Right renal cortex interstitium (tissue), 3 donors: ENCODE results near the gene DCAF4. TPM values are rescaled to one million over a fixed set of nuclear protein-coding genes. Genes with fewer than 3 reads are reported as not detected.
"Not testable (repeated sequence)": the region's sequence is repeated elsewhere in the genome, so short reads cannot be mapped to it uniquely, and the experiment has no call there.

Experiments used
- DNase-seq, 3 donors: peaks; one replicate each; pipeline ENCODE4 v3.0.0-alpha.2; 2013; ENCODE audit warnings: low read depth in 3 of 3, low spot score in 2 of 3
- polyA plus RNA-seq, 3 donors: library from polyadenylated mRNA; unstranded; fragments of 120-200 nt; gene quantifications; one replicate each; pipeline ENCODE4 v1.2.1, GENCODE V29; 2013; ENCODE audit not compliant: insufficient read length in 3 of 3

The DCAF4 gene
- polyA plus RNA-seq, 3 donors: 14.5 to 17.7 (median 16.9) TPM

DNA sequence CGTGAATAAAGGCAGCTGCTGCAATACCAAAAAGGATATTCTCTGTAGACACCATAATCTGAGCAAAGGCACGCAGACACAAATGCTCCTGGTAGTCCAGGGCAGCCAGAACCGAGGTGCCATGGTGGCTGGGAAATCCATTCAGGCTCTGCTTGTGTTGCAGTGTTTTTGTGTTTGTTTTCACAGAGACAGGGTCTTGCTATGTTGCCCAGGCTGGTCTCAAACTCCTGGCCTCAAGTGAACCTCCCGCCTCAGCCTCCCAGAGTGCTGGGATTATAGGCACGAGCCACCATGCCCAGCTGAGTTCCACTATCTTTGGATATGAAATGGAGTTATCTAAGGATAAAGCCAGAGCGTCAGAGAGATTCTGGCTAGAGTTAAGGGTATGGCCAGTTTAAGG lies 39.8 kb downstream of the DCAF4 start:
- DNase-seq: no peak

GRCh38 chr14:72968316-72968715 lies 42.1 kb downstream of the DCAF4 start:
- no peak for DNase-seq

DNA sequence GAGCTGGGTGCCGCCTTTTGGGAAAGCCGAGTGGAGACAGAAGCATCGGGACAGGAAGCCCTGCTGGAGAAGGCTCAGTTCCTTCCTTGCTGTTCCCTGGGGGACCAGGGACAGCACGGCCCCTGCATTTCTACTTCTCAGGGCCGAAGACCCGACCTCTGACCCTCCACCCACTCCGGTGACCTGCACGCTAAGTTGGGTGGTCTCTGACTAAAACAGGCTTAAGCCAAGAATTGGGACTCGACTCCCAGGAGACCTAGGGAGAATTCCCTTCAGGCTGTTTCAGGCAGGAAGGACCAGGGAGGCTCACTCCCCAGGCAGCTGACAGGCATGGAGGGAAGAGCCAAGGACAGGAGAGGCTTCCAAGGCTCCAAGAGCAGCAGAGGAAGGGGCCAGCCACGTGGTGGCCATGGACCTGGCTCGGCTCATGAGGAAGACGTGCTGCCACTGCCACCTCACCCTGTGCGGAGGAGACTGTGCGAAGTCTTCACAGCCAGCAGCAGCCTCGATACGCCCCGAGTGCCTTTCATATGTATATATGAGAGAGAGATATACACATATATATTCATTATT lies 43.9 kb downstream of the DCAF4 start:
- no peak for DNase-seq

GRCh38 chr14:72970824-72971434 lies 44.7 kb downstream of the DCAF4 start:
- DNase-seq: no peak

- DNase-seq: no peak
These were observed 48.4 kb downstream of the DCAF4 start for GRCh38 chr14:72974661-72975060.

- no peak for DNase-seq
These were observed 49.5 kb downstream of the DCAF4 start for GRCh38 chr14:72975770-72976169.

- DNase-seq: no peak
These were observed 52.6 kb downstream of the DCAF4 start for GRCh38 chr14:72978856-72979255.

DNA sequence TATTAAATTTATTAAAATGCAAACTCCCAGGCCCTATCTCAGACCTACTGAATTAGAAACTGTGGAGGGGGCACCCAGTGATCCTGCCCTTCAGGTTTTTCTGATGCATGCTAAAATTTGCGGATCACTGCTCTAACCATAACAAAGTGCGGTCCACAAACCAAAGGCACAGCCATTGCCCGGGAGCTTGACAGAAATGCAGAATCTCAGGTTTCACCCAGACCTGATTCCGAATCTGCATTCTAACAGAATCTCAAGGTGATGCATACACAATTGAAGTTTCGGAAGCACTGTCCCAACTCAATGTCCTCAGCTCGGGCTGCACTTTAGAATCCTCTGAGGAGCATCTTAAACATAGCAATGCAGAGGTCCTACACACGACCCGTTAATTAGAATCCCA lies 54.6 kb downstream of the DCAF4 start:
- no peak for DNase-seq

GRCh38 chr14:72982146-72982708 lies 56.0 kb downstream of the DCAF4 start:
- no peak for DNase-seq

DNA sequence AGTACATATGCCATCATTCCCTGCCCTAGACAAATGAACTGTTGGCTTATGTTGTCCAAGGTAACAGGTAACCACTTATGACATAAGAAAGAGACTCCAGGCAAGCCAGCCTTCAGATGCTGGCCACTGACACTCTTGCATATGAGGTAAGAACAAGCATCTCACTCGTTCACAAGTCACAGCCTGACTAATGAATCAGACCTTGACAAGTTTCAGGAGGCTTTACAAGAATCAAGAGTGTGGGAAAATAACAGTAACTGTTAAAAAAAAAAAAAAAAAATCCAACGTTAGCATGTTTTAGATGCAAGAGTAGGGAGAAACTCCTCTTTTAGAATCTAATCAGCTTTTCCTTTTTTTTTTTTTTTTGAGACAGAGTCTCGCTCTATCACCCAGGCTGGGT lies 60.0 kb downstream of the DCAF4 start:
- DNase-seq: no peak

GRCh38 chr14:72986857-72987256 lies 60.6 kb downstream of the DCAF4 start:
- no peak for DNase-seq

- no peak for DNase-seq
These were observed 63.9 kb downstream of the DCAF4 start for GRCh38 chr14:72990171-72990570.

DNA sequence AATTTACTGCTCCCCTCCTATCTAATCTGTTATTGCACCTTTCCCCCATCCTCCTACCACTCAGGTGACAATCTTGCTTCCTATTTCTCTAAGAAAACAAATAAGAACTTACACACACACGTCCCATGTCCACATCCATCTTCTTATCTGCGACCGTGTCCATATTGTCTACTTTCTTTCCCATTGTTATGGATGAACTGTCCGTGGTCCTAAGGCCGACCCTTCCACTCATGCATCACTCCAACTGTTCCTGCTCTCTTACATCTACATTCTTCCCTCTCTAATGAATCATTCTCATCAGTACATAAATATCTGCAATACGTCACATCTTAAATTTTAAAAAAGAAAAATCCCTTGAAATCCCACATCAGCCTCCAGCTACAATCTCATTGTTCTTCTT lies 70.7 kb downstream of the DCAF4 start:
- DNase-seq: no peak

DNA sequence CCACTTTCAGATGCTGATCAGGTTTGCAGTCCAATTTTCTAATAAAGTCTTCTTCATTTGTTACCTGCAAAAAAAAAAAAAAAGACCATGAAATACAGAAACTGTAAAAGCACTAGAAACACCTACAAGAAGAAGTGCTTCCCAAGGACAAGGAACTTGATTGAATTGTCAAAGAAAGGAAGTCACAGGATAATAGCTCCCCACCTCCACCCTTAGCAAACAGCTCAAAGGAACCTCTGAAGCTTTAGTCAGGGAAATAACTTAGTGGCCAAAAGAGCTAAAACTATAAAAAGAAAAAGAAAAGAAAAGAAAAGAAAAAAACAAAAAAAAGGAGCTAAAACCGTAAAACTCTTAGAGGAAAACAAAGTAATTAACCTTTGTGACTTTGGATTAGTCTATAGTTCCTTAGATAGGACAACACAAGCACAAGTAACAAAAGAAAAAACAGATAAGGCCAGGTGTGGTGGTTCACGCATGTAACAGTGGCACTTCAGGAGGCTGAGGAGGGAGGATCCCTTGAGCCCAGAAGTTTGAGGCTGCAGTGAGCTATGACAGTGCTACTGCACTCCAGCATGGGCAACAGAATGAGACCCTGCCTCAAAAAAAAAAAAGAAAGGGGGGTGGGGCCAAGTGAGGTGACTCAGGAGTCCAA lies 72.1 kb downstream of the DCAF4 start:
- no peak for DNase-seq

DNA sequence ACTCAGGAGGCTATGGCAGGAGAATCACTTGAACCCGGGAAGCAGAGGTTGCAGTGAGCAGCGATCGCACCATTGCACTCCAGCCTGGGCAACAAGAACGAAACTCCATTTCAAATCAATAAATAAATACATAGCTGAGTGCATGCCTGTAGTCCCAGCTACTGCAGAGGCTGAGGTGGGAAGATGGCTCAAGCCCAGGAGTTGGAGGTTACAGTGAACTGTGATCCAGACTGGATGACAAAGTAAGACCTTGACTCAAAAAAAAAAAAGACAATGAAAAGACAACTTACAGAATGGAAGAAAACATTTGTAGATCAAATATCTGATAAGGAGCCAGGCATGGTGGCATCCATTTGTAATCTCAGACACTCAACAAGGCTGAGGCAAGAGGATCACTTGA lies 73.1 kb downstream of the DCAF4 start:
- no peak for DNase-seq

- no peak for DNase-seq
These were observed 73.8 kb downstream of the DCAF4 start for GRCh38 chr14:73000073-73000472.

DNA sequence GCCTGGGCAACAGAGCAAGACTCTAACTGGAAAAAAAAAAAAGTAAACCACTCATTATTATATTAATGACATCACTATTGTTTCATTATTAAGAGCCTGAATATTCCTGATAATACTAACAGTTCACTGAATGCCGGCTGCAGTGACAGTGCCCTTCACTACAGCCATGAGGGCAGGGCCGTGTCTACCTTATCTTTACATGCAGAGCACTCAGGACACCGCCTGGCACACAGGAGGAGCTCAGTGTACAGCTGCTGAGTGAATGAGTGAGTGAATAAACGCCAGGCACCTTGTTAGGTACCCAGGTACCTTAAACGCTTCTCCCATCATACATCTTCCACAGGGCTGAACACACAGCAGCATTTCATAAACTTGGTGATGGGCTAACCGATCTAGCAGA lies 77.4 kb downstream of the DCAF4 start:
- no peak for DNase-seq

- DNase-seq: not testable (repeated sequence)
These were observed 78.4 kb downstream of the DCAF4 start for GRCh38 chr14:73004641-73005040.

DNA sequence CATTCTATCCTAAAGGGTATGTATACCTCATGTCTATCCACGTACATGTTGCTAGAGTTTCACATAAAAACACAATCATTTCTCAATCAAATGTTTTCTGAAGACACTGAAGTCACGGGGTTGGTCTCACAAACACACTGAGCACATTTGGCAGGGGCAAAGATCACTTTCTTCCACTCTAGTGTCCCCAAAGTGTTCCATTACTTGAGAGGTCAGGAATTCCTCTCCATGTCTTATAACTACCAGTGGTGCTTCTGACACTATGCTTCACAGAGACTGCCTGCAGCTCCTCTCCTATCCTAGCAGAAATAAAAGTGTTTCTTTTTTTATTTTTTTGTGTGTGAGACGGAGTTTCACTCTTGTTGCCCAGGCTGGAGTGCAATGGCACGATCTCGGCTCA lies 81.6 kb downstream of the DCAF4 start:
- no peak for DNase-seq

- DNase-seq: no peak
These were observed 82.2 kb downstream of the DCAF4 start for GRCh38 chr14:73008501-73008900.
